ENCODE measurements around the gene CHST1.

The CHST1 gene

DNA sequence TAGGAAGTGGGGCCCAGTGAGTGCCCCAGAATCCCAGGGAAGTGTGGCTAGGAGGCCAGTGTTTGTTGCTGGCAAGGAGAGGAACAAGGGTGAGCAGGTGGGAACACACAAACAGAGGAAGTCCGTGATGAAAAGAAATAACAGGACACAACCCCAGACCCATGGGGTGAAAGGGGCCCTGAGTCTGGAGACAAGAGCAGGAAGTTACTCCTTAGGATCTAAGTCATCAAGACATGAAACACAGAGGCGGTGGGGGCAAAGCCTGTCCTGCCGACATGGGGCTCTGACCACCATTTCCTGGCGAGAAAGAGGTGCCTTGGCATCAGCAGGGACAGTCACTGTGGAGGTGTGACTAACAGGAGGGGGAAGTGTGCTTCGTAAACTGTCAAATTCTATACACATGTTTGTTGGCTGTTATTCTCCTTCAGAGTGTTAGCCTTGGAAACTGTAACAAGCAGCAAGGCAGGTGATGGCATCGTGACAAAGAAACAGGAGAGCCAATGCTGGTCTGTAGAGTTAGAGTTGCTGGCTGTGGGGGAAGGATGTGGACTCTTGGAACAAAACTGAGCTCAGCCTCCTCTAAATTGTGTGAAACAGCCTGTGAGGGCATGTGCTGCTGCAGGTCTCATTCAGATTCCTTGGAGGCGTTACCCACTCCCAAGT is 21.7 kb downstream of the CHST1 start:
- DNase-seq: no peak

DNA sequence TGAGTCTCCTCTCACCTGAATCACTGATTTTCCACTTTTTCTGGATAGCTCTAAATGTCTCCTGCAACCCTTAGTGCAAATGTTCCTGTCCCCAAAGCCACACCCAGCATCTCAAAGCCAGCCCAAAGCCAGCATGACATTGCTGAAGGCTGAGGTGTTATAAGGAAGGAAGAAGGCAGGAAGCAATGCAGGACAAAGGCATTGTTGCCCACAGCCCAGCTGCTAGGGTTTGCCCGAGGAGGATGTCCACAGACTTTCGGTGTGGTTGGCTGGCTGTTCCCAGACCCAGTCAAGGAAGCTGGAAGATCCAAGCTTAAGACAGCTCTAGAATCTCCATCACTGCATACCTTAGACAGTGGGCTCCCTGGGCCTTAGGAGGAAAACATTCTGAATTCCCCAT is 23.5 kb downstream of the CHST1 start:
- no peak for DNase-seq

DNA sequence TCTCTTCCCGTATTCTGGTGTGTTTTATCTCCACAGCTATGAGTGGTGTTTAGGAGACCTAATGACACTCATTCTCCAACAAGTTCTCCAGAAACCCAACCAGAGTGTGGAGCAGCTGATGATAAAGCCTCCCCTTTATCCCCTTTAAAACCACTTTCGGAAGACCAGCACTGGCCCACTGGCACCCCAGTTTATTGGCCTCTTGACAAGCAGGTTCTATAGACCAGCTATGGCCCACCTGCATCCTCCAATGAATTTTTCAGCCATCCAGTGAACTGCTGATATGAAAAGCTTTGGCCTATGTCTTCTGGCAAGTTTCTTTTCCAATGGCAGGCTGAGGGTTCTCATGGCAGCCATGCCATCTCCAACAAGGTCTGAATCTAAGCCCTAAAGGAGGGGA is 27.4 kb downstream of the CHST1 start:
- no peak for DNase-seq

GRCh38 chr11:45635907-45636306 is 29.5 kb downstream of the CHST1 start:
- DNase-seq: no peak

DNA sequence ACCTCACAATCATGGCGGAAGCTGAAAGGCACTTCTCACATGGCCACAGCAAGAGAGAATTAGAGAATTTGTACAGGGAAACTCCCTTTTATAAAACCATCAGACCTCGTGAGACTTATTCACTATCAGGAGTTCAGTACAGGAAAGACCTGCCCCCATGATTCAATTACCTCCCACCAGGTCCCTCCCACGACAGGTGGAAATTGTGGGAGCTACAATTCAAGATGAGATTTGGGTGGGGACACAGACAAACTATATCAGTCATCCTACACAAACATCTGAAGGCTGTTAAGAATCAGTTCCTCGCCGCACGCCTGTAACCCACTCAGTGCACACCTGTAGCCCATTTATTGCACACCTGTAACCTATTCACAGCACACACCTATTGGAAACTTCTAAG is 39.8 kb downstream of the CHST1 start:
- no peak for DNase-seq

DNA sequence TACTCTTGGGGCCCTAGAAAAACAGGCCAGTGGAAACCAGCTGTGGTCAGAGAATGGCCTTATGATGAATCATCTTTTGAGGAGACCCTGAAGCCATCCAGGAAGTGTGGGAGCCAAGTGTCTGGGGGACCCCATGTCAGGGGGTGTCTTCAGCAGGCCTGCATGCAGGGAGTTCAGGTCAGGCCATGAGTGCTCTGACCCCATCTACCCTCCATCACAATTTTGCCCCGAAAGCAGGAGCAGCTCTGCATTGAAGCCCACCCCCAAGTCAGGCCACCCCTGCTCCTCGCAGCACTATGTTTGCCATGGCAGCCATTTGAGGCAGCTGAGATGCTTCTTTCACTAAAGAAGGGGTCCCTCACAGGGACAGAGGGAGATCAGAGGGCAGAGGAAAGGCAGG is 41.3 kb downstream of the CHST1 start:
- no peak for DNase-seq

DNA sequence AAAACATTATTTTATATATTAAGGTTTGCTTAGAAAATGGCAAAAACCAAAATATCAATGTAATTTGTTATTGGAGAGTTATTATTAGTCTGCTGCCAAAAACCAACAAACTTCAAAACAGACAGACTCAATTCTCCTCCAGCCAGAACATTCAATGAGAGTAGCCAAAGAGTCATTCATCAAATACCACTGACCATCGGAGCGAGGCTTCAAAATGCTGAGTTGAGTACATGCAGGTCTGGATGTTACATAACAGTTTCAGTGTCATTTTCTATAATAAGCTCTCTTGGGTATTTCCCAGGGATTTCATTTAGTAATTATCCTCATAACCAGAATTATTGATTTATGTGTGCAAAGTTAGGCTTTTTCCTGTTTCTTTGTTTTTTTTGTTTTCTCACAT is 42.6 kb downstream of the CHST1 start:
- no peak for DNase-seq

- no peak for DNase-seq
Observed at GRCh38 chr11:45622283-45622682, 43.1 kb downstream of the CHST1 start.

DNA sequence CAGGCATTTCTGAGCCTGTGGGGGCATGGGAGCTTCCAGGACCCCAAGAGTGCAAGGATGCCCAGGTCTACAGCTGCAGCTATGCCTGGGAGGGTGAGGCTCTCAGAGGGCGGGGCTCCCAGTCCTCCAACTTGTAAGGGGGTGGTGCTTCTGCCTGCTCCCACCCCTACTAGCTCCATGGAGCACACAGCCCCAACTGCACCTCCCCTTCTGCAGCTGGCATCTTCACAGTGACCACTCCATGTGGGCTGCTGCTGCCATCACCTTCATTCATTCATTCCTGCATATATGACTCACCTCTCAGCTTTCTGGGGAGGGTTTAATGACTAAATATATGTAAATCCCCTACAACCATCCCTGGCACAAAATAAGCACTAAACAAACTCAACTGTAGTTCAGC is 43.8 kb downstream of the CHST1 start:
- no peak for DNase-seq

- DNase-seq: no peak
Observed at GRCh38 chr11:45620243-45620642, 45.2 kb downstream of the CHST1 start.

DNA sequence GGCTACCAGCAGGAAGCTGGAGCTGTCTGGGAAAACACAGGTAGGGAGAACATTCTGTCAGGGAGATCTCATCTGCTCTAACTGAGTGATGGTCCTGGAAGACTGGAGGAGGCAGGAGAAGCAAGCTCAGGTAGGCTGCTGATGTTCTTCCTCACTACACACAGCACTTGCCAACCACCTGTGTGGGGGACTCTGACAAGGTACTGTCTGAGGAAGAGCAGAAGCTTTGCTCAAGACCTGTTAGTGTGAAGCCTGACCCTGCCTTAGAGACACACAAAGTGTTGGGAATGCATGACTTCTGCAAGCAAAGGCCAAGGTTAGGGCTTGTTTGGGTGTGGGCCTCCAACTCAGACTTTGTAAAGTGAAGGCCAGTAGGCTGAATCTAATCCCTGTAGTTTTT is 46.5 kb downstream of the CHST1 start:
- no peak for DNase-seq

DNA sequence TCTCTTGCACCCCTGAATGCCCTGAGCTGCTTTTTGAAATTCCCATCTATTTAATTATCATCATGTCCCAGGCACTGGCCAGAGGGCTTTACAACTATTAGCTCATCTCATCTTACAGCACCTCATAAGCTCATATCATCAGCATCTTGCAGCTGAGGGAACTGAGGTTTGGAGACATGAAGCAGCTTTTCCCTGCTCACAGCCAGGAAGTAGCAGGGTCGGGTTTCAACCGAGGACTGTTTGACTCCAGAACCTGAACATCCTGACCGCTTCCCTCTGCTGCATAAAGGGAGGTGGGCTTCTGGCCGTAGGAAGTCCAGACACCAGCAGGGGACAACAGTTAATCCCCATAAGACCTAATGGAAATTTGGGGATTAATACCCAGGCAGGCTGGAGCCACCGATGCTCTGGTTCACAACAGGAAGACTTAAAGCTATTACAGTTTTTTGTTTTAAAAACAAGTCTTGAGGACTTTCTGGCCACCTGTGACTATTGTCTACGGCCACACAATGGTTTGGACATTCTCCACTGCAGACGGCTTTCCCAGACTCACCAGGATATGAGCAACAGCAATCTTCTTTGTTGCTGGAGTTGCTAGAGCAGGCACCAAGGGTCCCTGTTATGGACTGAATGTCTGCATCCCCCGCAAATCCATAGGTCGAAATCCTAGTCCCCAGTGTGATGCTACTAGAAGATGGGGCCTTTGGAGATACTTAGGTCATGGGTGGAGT is 47.4 kb downstream of the CHST1 start:
- no peak for DNase-seq

- no peak for DNase-seq
Observed at GRCh38 chr11:45616802-45617549, 48.4 kb downstream of the CHST1 start.

DNA sequence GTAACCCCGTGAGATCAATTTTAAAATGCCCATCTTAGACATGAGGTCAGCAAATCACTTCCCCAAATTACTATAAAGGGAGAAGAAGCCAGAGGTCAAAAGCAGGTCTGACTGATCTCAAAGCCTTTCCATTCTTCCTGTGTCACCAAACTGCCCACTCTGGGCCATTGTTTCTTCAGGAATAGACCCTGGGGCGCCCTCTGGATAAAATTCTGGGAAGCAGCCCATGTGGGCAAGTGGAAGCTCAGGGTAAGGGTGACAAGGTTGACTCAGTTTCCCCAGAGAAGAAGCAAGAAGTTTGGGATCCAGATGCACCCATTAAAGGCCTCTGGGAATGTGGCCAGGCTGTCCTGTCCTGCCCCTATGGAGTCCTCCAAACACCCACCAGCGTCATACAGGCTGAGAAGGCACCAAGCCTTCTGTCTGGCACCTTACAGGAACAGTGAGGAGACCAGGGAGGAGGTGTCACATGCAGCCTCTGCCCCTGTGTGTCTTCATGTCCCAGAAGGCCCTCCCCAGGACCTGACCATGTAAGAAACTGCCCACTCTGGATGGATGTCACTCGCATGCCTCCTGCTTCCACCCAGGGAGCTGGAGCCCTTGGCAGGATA is 50.1 kb downstream of the CHST1 start:
- no peak for DNase-seq

GRCh38 chr11:45614196-45614828 is 51.1 kb downstream of the CHST1 start:
- DNase-seq: no peak

DNA sequence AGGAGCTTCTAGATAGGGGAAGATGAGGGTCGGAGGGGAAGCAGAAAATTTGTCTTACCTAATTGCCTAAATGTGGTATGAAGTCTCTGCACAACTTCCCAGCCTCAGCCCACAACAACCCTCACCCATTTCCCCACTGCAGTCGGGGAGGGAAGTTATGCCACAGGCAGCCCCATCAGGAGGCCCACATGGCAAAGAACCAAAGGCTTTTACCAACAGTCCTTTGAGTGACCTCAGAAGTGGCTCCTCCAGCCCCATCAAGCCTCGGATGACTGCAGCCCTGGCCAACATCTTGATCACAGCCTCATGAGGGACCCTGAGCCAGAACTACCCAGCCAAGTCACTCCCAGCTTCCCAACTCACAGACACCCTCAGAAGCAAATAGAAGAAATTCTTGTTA is 54.8 kb downstream of the CHST1 start:
- peak; percentile 38 for DNase-seq

DNA sequence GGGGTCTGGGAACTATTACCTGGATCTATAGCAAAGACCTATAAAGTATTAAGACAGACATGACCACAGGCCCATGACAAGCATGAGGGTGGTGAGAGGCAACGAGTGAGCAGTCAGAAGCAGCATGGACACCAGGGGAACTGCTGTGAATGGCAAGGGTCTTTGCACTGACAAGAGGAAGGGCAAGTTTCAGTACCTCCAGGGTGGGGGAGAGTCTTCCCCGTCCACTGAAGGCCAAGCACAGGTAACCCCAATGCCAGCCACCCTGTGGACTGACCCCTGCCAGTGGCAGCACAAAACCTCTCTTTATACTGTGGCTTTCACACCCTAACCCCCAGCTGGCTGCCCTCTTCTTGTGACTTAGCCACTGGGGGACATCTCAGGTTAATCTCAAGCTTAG is 55.5 kb downstream of the CHST1 start:
- no peak for DNase-seq

DNA sequence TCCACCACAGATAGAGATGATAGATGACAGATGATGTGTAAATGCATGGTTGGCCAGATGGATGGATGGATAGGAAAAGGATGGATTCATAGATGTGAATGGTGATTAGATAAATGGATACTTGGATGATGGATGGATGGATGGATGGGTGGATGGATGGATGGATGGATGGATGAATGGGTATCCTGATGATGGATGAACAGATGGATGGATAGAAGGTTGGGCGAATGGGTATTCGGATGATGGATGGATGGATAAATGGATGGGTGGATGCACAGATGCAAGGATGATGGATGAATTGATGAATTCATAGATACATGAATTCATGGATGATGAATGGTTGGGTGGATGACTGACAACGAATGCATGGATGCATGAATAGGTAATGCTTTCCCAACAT is 56.1 kb downstream of the CHST1 start:
- DNase-seq: no peak

GRCh38 chr11:45607995-45608394 is 57.4 kb downstream of the CHST1 start:
- no peak for DNase-seq

DNA sequence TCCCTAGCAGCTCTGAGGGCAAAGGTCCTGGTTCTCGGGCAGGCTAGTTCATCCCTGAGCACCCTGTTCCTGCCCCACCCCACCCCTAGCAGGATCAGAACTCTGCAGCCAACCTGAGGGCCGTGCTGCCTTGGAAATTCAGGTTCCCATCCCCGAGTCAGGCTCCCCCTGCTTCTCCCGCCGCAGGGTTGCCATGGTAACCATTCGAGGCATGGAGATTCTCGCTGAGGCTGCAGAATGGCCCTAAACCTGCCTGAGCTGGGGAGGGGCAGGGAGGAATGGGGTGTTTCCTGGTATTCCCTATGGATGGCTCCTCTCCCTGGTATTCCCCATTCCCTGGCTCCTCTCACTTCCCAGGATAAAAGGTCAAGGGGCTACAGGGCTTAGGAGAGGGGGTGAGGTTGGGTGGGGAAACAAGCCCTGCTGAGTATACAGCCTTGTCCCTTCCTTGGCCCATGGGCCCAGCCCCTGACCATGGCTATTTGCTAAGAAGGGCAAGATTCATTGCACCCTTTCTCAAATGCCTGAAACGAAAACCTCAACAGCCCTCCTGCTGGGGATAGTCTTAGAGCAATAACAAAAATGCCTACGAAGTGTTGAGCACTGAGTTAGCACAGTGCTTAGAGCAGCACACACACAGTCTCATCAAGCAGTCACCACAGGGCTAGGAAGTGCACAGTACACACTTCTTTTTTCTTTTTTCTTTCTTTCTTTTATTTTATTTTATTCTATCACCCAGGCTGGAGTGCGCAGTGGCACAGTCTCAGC is 58.7 kb downstream of the CHST1 start:
- DNase-seq: no peak

- no peak for DNase-seq
Observed at GRCh38 chr11:45605051-45605450, 60.4 kb downstream of the CHST1 start.

- DNase-seq: no peak
Observed at GRCh38 chr11:45603946-45604682, 61.3 kb downstream of the CHST1 start.

All from hematopoietic multipotent progenitor cell treated with erythropoietin and hydrocortisone succinate and interleukin-3 and kit ligand, for 6 days (in vitro differentiated cells).